OCI-LY3 (cell line): ENCODE data around the gene RAD51B.

Experiments
- CTCF ChIP-seq: fragments of 200-600, 300-600 bp; sonication (generic); IDR thresholded peaks from 2 replicates; pipeline ENCODE4 v1.5.1; 2014; ENCODE audit warnings: antibody characterized with exemption, low read length, low read depth
- EZH2phosphoT487 ChIP-seq: fragments of 200-600 bp; shearing (Covaris generic); IDR thresholded peaks from 2 replicates; pipeline ENCODE4 v1.6.1; 2018; ENCODE audit warnings: antibody characterized with exemption, mixed run types, low read depth

- TF ChIP-seq CTCF, result no peak
- TF ChIP-seq EZH2phosphoT487, result no peak
Measured at GRCh38 chr14:68394764-68395143, 575.2 kb downstream of the RAD51B start.
